H9 (cell line): ENCODE measurements around the gene KANSL1. TPM values are rescaled to one million over a fixed set of nuclear protein-coding genes. Genes with fewer than 3 reads are reported as not detected.

Source experiments
- DNase-seq: peaks from one replicate; pipeline ENCODE4 v3.0.0-alpha.2; 2017
- H2AFZ ChIP-seq: one replicate; pipeline ENCODE4 v1.6.1; 2013; ENCODE audit warnings: mild to moderate bottlenecking, low read length, control low read depth, moderate library complexity
- H2AK5ac ChIP-seq: 2 replicates; pipeline ENCODE4 v1.6.1; 2013; ENCODE audit warnings: low read length, control low read depth, mixed read lengths; ENCODE audit not compliant: insufficient read length
- H2BK120ac ChIP-seq: one replicate; pipeline ENCODE4 v1.6.1; 2013; ENCODE audit warnings: low read depth, mild to moderate bottlenecking, low read length, control low read depth, inconsistent platforms; ENCODE audit not compliant: poor library complexity, severe bottlenecking
- H2BK12ac ChIP-seq: 2 replicates; pipeline ENCODE4 v1.6.1; 2013; ENCODE audit warnings: low read length, control low read depth, mixed read lengths, low read depth; ENCODE audit not compliant: insufficient read length
- H2BK15ac ChIP-seq: 2 replicates; pipeline ENCODE4 v1.6.1; 2013; ENCODE audit warnings: low read depth, low read length, control low read depth
- H2BK20ac ChIP-seq: one replicate; pipeline ENCODE4 v1.6.1; 2013; ENCODE audit warnings: low read depth, mild to moderate bottlenecking, low read length, control low read depth, inconsistent platforms; ENCODE audit not compliant: poor library complexity, severe bottlenecking
- H2BK5ac ChIP-seq: 2 replicates; pipeline ENCODE4 v1.6.1; 2013; ENCODE audit warnings: low read length, control low read depth, mixed read lengths; ENCODE audit not compliant: insufficient read length
- H3K14ac ChIP-seq: 2 replicates; pipeline ENCODE4 v1.6.1; 2013; ENCODE audit warnings: low read length, control low read depth; ENCODE audit not compliant: insufficient read depth
- H3K18ac ChIP-seq: 2 replicates; pipeline ENCODE4 v1.6.1; 2013; ENCODE audit warnings: low read depth, mild to moderate bottlenecking, mixed read lengths, low read length, control low read depth; ENCODE audit not compliant: insufficient read length
- H3K23ac ChIP-seq: 2 replicates; pipeline ENCODE4 v1.6.1; 2013; ENCODE audit warnings: low read length, control low read depth, mixed read lengths, low read depth; ENCODE audit not compliant: insufficient read length
- H3K23me2 ChIP-seq: 2 replicates; pipeline ENCODE4 v1.6.1; 2013; ENCODE audit warnings: low read depth, mild to moderate bottlenecking, mixed read lengths, low read length, control low read depth; ENCODE audit not compliant: insufficient read length, poor library complexity, severe bottlenecking
- H3K27ac ChIP-seq: 2 replicates; pipeline ENCODE4 v1.5.1; 2013; ENCODE audit warnings: low read length, control low read depth, mixed read lengths, low read depth; ENCODE audit not compliant: insufficient read length
- H3K27me3 ChIP-seq: 2 replicates; pipeline ENCODE4 v1.6.1; 2013; ENCODE audit warnings: low read length, control low read depth, inconsistent platforms; ENCODE audit not compliant: insufficient read depth
- H3K4ac ChIP-seq: 2 replicates; pipeline ENCODE4 v1.6.1; 2013; ENCODE audit warnings: low read depth, mild to moderate bottlenecking, control low read depth, inconsistent platforms, low read length, moderate library complexity
- H3K4me1 ChIP-seq: 2 replicates; pipeline ENCODE4 v1.6.1; 2013; ENCODE audit warnings: low read length, control low read depth, inconsistent platforms; ENCODE audit not compliant: insufficient read depth
- H3K4me2 ChIP-seq: 2 replicates; pipeline ENCODE4 v1.6.1; 2013; ENCODE audit warnings: low read length, control low read depth, mixed read lengths; ENCODE audit not compliant: insufficient read length, insufficient read depth
- H3K56ac ChIP-seq: 2 replicates; pipeline ENCODE4 v1.6.1; 2013; ENCODE audit warnings: low read depth, mild to moderate bottlenecking, mixed read lengths, low read length, control low read depth; ENCODE audit not compliant: insufficient read length
- H3K79me1 ChIP-seq: 2 replicates; pipeline ENCODE4 v1.6.1; 2013; ENCODE audit warnings: low read depth, mild to moderate bottlenecking, moderate library complexity, low read length, control low read depth, inconsistent platforms; ENCODE audit not compliant: insufficient read depth, poor library complexity, severe bottlenecking
- H3K79me2 ChIP-seq: 2 replicates; pipeline ENCODE4 v1.6.1; 2013; ENCODE audit warnings: low read length, control low read depth, inconsistent platforms; ENCODE audit not compliant: insufficient read depth
- H3K9ac ChIP-seq: 2 replicates; pipeline ENCODE4 v1.6.1; 2013; ENCODE audit warnings: low read length, control low read depth, mixed read lengths; ENCODE audit not compliant: insufficient read length; ENCODE audit errors: extremely low read depth
- H3K9me3 ChIP-seq: one replicate; pipeline ENCODE4 v1.6.1; 2013; ENCODE audit warnings: low read depth, low read length, inconsistent platforms; ENCODE audit not compliant: control insufficient read depth
- H3T11ph ChIP-seq: one replicate; pipeline ENCODE4 v1.6.1; 2013; ENCODE audit warnings: mild to moderate bottlenecking, low read length, control low read depth, inconsistent platforms
- H4K20me1 ChIP-seq: one replicate; pipeline ENCODE4 v1.6.1; 2013; ENCODE audit not compliant: control insufficient read depth, insufficient read length, insufficient read depth
- H4K5ac ChIP-seq: 2 replicates; pipeline ENCODE4 v1.6.1; 2013; ENCODE audit warnings: low read depth, mild to moderate bottlenecking, mixed read lengths, low read length, control low read depth; ENCODE audit not compliant: insufficient read length
- H4K8ac ChIP-seq: replicated peaks from 2 replicates; pipeline ENCODE4 v1.6.1; 2013; ENCODE audit warnings: low read length, control low read depth, mixed read lengths, low read depth; ENCODE audit not compliant: insufficient read length
- H4K91ac ChIP-seq: 2 replicates; pipeline ENCODE4 v1.6.1; 2013; ENCODE audit warnings: low read depth, mild to moderate bottlenecking, moderate library complexity, mixed read lengths, low read length, control low read depth; ENCODE audit not compliant: insufficient read length
- H3K27ac Mint-ChIP-seq, 3 experiments: 2 replicates in 2 of 3; 3 replicates in 1 of 3; pipeline ENCODE4 v1.8.0; 2020 to 2021; ENCODE audit warnings: mixed read lengths in 3 of 3, mild to moderate bottlenecking in 1 of 3, moderate library complexity in 1 of 3
- H3K27me3 Mint-ChIP-seq: 2 replicates; pipeline ENCODE4 v1.8.0; 2021; ENCODE audit warnings: low read depth, mild to moderate bottlenecking, moderate library complexity, mixed read lengths
- H3K36me3 Mint-ChIP-seq, 3 experiments: 2 replicates in 2 of 3; 3 replicates in 1 of 3; pipeline ENCODE4 v1.8.0; 2020 to 2021; ENCODE audit warnings: low read depth in 3 of 3, mixed read lengths in 3 of 3; ENCODE audit not compliant: insufficient read depth in 1 of 3
- H3K4me1 Mint-ChIP-seq, 2 experiments: 2 replicates each; pipeline ENCODE4 v1.8.0; 2020; ENCODE audit warnings: mixed read lengths in 2 of 2
- H3K4me3 Mint-ChIP-seq, 2 experiments: 2 replicates in 1 of 2; 3 replicates in 1 of 2; pipeline ENCODE4 v1.8.0; 2020 to 2021; ENCODE audit warnings: mild to moderate bottlenecking in 2 of 2, mixed read lengths in 2 of 2, moderate library complexity in 1 of 2
- H3K9me3 Mint-ChIP-seq, 2 experiments: 2 replicates in 1 of 2; 3 replicates in 1 of 2; pipeline ENCODE4 v1.8.0; 2020; ENCODE audit warnings: mild to moderate bottlenecking in 2 of 2, mixed read lengths in 2 of 2, moderate library complexity in 1 of 2
- CTCF ChIP-seq: fragments of 200-600 bp; sonication (generic); conservative IDR thresholded peaks from 3 replicates; pipeline ENCODE4 v1.8.0; 2021; ENCODE audit warnings: antibody characterized with exemption, mild to moderate bottlenecking
- WGBS: extraction: QIAGEN DNeasy Blood & Tissue Kit; methylation state at CpG from one replicate; pipeline ENCODE4 v1.1.7; 2013; ENCODE audit warnings: missing lambda C conversion rate, low lambda C conversion rate, mixed read lengths; ENCODE audit not compliant: insufficient read length; ENCODE audit errors: extremely low coverage; 5-methylcytosine and 5-hydroxymethylcytosine counted together
- total RNA-seq: library from RNA; stranded (reverse); gene quantifications from 2 replicates; pipeline ENCODE4 v1.2.1, GENCODE V29; 2021

The KANSL1 gene
- total RNA-seq, 1 experiment from 2014 or later: 114 TPM

GRCh38 chr17:46031920-46032319, 161.3 kb downstream of the KANSL1 start:
- Histone ChIP-seq H3K14ac (no peak overlapping the region), H2BK120ac (no peak overlapping the region), H2AK5ac (no peak overlapping the region), H3K56ac (no peak overlapping the region), H2BK5ac (no peak overlapping the region), H4K8ac (no peak overlapping the region), H3K4ac (no peak overlapping the region), H4K20me1 (no peaks in the 10 kb centered on the region), H3T11ph (no peak overlapping the region), H2BK20ac (no peak overlapping the region), H3K27me3 (no peaks in the 10 kb centered on the region), H3K18ac (no peak overlapping the region), H3K4me2 (no peak overlapping the region), H3K9ac (no peak overlapping the region), H2BK15ac (no peak overlapping the region), H3K27ac (no peak overlapping the region), H4K5ac (no peak overlapping the region), H4K91ac (no peak overlapping the region), H3K4me1 (peaks cover 2% of the 10 kb centered on the region; the same call in 1 of the 2 replicates), H2AFZ (no peak overlapping the region), H3K79me1 (no peaks in the 10 kb centered on the region), H2BK12ac (no peak overlapping the region), H3K23ac (no peak overlapping the region), H3K9me3 (no peaks in the 10 kb centered on the region), H3K79me2 (no peaks in the 10 kb centered on the region), H3K23me2 (no peaks in the 10 kb centered on the region)
- no peak for DNase-seq
- no peaks in the 10 kb centered on the region for H3K9me3 Mint-ChIP-seq
- no peaks in the 10 kb centered on the region for H3K27me3 Mint-ChIP-seq
- H3K27ac Mint-ChIP-seq: no peak overlapping the region; a peak in 2 of 7 replicates
- H3K4me1 Mint-ChIP-seq: peaks cover 31 to 35% of the 10 kb centered on the region in 2 experiments
- H3K36me3 Mint-ChIP-seq: peaks cover 41 to 86% (median 74%) of the 10 kb centered on the region in 3 experiments
- TF ChIP-seq CTCF: no peak
- no peak overlapping the region for H3K4me3 Mint-ChIP-seq
- no CpG with 5 or more reads among the region's 8 CpGs for WGBS
